ENCODE results near the gene LIPI.
A peak's percentile ranks its signal among the peaks of the same experiment; 100 is the strongest.
"Not testable (repeated sequence)": the region's sequence is repeated elsewhere in the genome, so short reads cannot be mapped to it uniquely, and the experiment has no call there.

LIPI gene

DNA sequence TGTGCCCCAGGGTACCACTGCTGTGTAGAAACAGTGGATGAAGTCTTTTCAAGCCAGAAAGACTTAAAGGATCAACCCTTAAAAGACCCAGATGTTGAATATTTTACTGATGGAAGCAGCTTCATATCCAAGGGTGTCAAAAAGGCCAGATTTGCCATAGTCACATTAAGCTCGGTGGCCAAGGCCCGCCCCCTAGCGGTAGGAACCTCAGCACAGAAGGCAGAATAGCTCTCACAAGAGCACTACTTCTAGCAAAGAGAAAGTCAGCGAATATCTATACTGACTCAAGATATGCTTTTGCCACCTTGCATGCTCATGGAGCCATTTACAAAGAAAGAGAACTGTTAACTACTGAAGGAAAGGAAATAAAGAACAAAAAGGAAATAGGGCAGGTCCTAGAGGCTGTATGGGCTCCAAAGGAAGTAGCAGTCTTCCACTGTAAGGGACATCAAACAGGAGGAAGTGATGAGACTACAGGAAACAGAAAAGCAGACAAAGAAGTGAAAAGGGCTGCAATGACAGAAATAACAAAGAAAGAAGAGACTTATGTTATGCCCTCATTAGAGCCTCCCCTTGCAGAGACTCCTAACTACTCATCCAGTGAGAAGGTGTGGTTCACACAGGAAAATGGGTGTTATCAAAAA is 90.5 kb downstream of the LIPI start:
- DNase-seq (ENCODE audit: low read depth) = peak; percentile 43
- TF ChIP-seq, protein P1, sequence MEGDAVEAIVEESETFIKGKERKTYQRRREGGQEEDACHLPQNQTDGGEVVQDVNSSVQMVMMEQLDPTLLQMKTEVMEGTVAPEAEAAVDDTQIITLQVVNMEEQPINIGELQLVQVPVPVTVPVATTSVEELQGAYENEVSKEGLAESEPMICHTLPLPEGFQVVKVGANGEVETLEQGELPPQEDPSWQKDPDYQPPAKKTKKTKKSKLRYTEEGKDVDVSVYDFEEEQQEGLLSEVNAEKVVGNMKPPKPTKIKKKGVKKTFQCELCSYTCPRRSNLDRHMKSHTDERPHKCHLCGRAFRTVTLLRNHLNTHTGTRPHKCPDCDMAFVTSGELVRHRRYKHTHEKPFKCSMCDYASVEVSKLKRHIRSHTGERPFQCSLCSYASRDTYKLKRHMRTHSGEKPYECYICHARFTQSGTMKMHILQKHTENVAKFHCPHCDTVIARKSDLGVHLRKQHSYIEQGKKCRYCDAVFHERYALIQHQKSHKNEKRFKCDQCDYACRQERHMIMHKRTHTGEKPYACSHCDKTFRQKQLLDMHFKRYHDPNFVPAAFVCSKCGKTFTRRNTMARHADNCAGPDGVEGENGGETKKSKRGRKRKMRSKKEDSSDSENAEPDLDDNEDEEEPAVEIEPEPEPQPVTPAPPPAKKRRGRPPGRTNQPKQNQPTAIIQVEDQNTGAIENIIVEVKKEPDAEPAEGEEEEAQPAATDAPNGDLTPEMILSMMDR (conservative IDR thresholded peaks at IDR 0.05; ENCODE audit: low read depth, low read length) = peak; percentile 68

DNA sequence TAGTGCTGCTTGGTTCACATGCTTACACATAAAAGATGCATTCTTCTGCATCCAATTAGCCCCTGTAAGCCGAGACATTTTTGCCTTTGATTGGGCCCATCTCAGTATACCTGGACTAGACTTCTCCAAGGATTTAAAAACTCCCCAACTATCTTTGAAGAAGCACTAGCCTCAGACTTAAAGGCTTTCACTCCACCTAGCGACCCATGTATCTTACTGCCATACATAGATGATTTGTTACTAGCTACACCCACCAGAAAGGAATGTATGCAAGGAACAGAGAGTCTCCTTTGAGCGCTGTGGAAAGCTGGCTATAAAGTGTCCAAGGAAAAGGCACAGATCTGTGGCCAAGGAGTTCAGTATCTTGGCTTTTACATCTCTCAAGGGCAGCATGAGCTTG is 91.7 kb downstream of the LIPI start:
- TF ChIP-seq, protein P1 (conservative IDR thresholded peaks at IDR 0.05; ENCODE audit: low read depth, low read length) = no peak
- DNase-seq (ENCODE audit: low read depth) = no peak
- H3K4me3 ChIP-seq (ENCODE audit: low read depth, low read length) = no peak overlapping the region

More for the DNA sequence above, 90.5 kb downstream of the LIPI start:
- no peak overlapping the region for H3K4me3 ChIP-seq (ENCODE audit: low read depth, low read length)

DNA sequence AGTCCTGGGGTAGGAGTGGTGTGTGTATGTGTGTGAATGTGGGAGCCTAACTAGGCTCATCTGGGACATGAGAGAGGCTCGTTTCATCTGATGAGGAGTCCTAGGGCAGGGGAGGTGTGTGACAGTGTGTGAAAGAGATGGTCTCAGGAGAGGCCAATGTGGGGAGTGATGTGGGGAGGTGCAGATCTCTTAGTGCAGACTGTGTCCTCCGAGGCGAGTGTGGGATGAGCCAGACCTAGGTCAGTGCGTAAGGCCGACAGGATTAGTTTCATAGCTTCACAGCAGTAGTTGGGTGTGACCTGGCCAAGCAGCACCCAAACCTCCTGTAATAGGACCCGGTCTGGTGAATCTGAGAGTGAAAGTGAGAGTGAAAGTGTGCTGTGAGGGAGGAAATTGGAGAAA is 94.7 kb downstream of the LIPI start:
- no peak for DNase-seq (ENCODE audit: low read depth)
- no peak overlapping the region for H3K4me3 ChIP-seq (ENCODE audit: low read depth, low read length)
- TF ChIP-seq, protein P1 (conservative IDR thresholded peaks at IDR 0.05; ENCODE audit: low read depth, low read length) = no peak

DNA sequence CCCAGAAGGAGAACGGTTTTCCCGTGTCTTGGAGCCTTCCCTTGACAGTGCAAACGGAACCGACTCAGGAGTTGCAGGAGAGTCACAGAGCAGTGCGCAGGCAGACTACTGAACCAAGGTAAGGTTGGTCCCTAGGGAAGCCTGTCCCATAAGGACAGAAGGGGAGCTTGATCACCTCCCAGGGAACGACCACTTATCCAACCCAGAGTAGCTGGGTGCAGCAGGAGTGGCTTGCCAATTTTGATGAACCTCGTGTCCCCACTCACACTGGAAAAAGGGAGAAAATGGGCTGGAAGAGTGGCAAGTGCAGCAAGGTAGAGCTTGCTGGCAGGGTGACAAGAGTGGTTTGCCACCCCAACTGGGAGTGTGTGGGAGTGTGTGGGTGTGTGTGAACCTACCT is 95.1 kb downstream of the LIPI start:
- no peak overlapping the region for H3K4me3 ChIP-seq (ENCODE audit: low read depth, low read length)
- TF ChIP-seq, protein P1 (conservative IDR thresholded peaks at IDR 0.05; ENCODE audit: low read depth, low read length) = no peak
- DNase-seq (ENCODE audit: low read depth) = no peak

DNA sequence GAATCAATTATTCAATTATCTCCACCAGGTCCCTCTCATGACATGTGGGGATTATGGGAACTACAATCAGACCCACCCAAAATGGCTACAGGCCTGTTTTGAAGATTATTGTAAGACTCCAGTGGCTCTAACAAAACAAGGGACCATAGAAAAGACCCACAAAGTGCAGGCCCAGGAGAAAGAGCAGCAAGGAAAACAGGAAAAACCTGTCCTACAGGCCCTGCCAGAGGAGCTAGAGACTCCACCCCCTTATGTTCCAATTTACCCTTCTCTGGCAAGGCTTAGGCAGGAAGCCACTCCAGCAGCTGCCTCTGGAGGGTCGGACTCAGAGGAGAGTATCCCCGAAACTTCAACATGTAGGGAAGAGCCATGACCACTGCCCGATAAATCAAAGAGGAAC is 96.5 kb downstream of the LIPI start:
- no peak overlapping the region for H3K4me3 ChIP-seq (ENCODE audit: low read depth, low read length)
- TF ChIP-seq, protein P1 (conservative IDR thresholded peaks at IDR 0.05; ENCODE audit: low read depth, low read length) = no peak
- no peak for DNase-seq (ENCODE audit: low read depth)

DNA sequence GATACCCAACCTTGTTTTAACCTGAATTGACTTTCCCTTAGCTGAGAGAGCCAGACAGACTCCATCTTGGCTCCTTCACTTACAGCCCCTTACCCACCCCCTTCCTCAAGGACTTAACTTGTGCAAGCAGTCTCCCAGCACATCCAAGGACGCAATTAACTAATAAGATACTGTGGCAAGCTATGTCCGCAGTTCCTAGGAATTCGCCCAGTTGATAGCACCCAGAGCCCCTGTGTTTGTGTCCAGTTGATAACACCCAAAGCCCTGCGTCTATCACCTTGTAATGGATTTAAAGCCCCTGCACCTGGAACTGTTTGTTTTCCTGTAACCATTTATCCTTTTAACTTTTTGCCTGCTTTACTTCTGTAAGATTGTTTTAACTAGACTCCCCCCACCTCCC is 106.2 kb downstream of the LIPI start:
- not testable (repeated sequence) for H3K4me3 ChIP-seq (ENCODE audit: low read depth, low read length); DNase-seq (ENCODE audit: low read depth)

DNA sequence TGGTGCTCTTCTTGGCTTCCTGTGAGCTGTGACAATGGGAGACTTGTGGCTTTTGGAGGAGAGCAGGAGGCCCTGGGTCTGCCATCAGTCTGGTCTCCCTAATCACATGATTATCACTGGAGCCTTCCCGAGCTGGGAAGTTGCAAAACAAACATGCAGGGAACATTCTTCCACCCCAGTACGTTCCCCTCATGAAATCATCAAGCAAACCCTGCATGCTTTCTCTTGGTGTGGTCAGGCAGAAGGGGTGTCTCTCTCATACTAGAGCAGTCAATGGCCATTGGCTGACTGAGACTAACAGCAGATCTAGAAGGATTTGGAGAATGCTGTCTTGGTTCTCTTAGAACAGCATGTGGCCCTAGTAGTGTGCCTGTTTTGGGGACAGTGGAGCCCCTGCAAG is 111.2 kb downstream of the LIPI start:
- TF ChIP-seq, protein P1 (conservative IDR thresholded peaks at IDR 0.05; ENCODE audit: low read depth, low read length) = no peak
- peak; percentile 4 for DNase-seq (ENCODE audit: low read depth)
- no peak overlapping the region for H3K4me3 ChIP-seq (ENCODE audit: low read depth, low read length)

All from choroid plexus epithelial cell (primary cell).